SKM-1 treated with dmso at 0.1 percent for 144 hours (cell line): ENCODE measurements around the gene TINCR.

ENCODE experiments used
- DNase-seq: peaks from one replicate; lab custom pipeline; 2025; ENCODE audit not compliant: unreplicated experiment; lab: John Stamatoyannopoulos, UW

TINCR gene

GRCh38 chr19:5519076-5519475 is 48.7 kb downstream of the TINCR start:
- DNase-seq: no peak

GRCh38 chr19:5515737-5516136 is 52.0 kb downstream of the TINCR start:
- no peak for DNase-seq

- DNase-seq: no peak
Observed at GRCh38 chr19:5514001-5514400, 53.8 kb downstream of the TINCR start.

- no peak for DNase-seq
Observed at GRCh38 chr19:5512715-5513114, 55.0 kb downstream of the TINCR start.
